ENCODE data around the gene CHCHD3.

CHCHD3 gene

DNA sequence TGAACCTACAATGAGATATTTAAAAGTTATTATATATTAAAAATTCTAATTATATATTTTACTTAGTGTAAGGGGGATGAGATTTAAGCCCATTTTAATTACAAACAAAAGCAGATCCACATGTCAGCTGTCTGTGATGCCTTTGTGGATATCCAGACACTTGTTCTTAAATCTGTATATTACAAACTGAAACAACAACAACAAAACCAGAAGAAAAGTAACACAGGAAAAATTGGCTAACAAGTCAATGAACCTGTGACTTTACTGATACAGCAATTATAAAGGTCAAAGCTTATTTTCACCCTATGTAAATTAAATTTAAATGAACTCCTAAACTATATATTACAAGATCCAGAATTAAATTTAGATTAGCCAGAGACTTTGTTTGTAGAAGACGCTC, 222.7 kb downstream of the CHCHD3 start:
- no peak for DNase-seq (ENCODE audit: low read depth)

DNA sequence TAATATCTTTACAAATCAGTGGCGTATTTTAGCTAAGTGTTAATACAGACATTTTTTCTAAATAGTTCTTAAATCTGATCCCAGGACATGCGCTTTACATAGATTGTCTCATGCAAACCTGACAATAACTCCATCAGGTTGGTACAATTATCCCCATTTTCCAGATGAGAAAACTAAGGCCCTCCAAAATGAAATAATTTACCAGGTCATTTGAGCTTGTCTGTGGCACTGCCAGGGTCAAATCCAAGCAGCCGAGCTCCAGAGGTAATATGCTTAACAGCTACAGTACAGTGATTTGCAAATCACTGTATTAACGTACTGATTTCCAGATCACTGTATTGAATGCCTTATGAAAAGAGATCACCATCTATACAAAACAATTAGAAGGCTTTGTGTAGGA, 223.1 kb downstream of the CHCHD3 start:
- no peak for DNase-seq (ENCODE audit: low read depth)

DNA sequence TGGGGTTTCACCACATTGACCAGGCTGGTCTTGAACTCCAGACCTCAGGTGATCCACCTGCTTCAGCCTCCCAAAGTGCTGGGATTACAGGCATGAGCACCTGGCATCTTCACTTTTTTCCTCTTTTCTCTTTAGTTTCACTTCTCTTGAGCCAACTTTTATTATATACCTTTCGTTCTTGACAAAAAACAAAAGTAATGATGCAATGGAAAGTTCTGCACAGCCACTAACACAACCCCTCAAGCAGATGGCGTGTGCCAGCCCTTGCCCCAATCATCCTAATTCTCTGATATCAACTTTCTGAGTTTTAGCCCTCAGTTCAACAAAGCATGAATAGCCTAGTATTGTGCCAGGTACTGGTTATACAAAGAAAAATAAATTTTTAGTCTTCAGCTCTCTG, 223.6 kb downstream of the CHCHD3 start:
- DNase-seq (ENCODE audit: low read depth), result no peak

DNA sequence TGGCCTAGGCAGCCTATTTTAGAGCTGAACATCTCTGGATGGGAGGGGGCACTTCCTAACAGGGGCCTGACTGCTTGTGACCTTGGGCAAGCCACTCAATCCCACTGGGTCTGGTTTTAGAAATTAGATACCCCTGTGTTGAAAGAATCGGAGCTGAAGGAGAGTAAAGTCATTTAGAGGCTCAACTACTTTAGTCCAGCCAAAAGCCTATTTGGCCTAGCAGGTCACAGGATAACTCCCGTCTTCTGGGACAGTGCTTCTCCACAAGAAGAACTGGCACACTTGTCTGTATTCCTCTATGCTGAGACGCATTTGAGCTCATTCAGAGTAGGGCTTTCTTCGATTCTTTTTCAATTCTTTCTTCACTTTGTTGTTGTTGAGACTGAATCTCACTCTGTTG, 224.2 kb downstream of the CHCHD3 start:
- no peak for DNase-seq (ENCODE audit: low read depth)

DNA sequence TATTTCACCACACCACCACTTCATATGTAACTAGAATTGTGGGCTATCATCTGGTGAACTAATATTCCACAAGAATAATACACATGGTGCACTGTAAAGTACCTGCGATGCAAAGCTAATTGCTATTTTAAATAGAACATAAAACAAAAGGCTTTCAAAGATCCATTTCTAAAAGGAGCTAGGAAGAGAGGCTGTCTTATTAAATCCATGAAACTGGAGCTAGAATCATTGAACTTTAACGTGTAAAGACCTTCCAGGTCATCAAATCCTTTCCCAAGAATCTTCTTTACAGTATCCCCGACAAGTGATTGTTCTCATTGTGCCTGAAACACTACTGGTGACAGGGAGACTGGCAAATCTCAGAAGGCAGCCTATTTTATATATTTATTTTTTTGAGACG, 224.9 kb downstream of the CHCHD3 start:
- no peak for DNase-seq (ENCODE audit: low read depth)

DNA sequence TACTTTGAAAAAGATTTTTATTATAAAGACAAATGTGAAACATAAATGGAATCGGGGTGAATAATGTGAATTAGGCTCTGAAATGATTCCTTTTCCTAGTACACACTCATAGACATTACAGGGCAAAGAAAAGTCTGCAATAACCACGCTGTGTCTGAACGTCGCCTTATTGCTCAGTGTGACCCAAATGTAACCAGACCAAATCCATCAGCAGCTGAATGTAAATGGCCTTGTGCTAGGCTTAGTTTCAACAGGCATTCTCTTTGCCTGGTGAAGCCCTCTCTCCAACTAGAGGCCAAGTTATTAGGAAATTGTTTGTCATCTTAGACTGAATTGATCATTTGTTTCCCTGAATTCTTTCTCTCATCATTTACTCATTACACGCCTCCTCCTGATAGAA, 225.5 kb downstream of the CHCHD3 start:
- DNase-seq (ENCODE audit: low read depth), result no peak

GRCh38 chr7:132855901-132856300, 226.0 kb downstream of the CHCHD3 start:
- no peak for DNase-seq (ENCODE audit: low read depth)

DNA sequence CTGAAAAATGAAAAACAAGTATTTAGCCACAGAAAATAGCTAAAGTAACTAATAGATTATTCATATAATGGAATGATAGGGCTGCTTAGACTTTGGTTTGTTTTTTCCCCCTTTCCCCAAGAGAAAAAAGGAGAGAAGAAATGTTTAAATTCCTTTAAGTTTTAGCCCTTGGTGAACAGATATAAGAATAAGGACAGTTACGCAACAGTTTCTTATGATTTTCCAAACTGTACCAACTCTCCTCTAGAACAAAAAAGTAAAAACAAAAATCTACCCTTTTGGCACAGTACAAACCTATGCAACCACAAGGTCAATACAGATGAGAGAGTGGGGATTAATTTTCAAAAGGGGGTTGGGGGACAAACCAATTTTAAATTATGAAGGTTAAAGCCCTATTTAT, 227.7 kb downstream of the CHCHD3 start:
- DNase-seq (ENCODE audit: low read depth), result no peak

DNA sequence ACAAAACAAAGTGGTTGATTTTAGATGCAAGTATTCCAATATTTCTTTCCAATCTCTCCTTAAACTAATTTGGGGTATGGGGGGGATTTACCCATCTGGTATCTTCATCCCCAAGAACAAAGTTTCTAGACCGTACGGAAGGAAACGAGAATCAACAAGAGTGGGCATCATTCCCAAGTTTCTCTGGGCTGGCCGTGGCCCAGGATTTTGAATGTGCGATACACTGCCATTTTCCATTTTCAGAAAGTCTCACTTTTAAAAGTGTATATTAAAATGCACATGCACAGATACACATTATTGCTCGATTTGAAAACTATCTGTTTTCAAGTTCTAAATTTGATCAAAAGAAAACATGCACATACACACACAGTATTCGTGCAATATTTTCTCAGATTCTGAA, 234.5 kb downstream of the CHCHD3 start:
- no peak for DNase-seq (ENCODE audit: low read depth)

DNA sequence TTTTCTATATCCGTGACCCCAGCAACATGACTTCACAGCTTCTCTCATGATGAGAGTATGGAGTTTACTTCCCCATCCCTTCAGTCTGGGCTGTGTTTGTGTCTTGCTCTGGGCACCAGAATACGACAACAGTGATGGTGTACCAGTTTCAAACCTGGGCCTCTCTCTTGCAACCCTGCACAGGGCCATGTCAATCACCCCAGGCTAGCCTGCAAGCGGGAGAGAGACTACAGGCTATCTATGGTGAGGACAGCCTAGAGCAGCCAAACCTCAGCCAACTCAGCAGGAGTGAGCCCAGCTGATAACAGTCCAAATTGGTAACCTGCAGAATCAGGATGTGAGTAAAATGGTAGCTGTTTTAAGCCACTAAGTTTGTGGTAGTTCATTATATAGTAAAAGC, 235.8 kb downstream of the CHCHD3 start:
- DNase-seq (ENCODE audit: low read depth), result no peak

DNA sequence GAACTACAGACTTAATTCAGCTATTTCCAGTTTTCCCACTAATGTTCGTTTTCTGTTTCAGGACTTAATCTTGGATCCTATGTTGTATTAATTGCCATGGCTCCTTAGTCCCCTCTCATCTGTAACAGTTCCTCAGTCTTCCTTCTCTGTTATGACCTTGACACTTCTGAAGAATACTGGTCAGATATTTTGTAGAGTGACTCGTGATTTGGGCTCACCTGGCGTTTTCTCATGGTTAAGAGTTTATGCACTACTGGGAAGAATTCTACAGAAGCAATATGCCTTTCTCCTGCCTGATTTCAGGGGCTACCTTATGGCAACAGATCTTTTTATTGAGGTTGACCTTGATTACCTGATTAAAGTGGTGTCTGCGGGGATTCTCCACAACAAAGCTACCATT, 239.4 kb downstream of the CHCHD3 start:
- DNase-seq (ENCODE audit: low read depth), result no peak

- DNase-seq (ENCODE audit: low read depth), result no peak
These were observed 241.7 kb downstream of the CHCHD3 start for GRCh38 chr7:132840199-132840598.

- no peak for DNase-seq (ENCODE audit: low read depth)
These were observed 243.6 kb downstream of the CHCHD3 start for GRCh38 chr7:132838313-132838712.

- DNase-seq (ENCODE audit: low read depth), result no peak
These were observed 244.4 kb downstream of the CHCHD3 start for GRCh38 chr7:132837529-132837928.

- DNase-seq (ENCODE audit: low read depth), result no peak
These were observed 245.1 kb downstream of the CHCHD3 start for GRCh38 chr7:132836746-132837145.

DNA sequence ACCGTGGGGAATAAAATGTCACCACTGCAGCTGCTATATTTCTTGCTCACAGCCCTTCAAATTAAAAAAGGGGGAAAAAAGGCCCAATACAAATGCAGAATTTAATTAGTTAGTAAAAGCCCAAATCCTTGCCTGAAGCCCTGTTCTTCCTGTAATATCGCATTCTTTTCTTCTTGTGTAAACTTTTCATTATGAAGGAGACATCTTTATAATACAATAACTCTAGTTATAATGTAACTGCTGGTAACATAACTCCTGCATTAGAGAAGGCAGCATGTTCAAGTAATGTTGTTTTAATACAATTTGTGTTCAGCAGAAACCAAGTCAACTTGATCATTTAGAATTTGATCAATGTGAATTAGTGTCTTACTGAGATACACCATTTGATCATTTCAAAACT, 250.9 kb downstream of the CHCHD3 start:
- DNase-seq (ENCODE audit: low read depth), result no peak

GRCh38 chr7:132828502-132828901, 253.4 kb downstream of the CHCHD3 start:
- DNase-seq (ENCODE audit: low read depth), result no peak

DNA sequence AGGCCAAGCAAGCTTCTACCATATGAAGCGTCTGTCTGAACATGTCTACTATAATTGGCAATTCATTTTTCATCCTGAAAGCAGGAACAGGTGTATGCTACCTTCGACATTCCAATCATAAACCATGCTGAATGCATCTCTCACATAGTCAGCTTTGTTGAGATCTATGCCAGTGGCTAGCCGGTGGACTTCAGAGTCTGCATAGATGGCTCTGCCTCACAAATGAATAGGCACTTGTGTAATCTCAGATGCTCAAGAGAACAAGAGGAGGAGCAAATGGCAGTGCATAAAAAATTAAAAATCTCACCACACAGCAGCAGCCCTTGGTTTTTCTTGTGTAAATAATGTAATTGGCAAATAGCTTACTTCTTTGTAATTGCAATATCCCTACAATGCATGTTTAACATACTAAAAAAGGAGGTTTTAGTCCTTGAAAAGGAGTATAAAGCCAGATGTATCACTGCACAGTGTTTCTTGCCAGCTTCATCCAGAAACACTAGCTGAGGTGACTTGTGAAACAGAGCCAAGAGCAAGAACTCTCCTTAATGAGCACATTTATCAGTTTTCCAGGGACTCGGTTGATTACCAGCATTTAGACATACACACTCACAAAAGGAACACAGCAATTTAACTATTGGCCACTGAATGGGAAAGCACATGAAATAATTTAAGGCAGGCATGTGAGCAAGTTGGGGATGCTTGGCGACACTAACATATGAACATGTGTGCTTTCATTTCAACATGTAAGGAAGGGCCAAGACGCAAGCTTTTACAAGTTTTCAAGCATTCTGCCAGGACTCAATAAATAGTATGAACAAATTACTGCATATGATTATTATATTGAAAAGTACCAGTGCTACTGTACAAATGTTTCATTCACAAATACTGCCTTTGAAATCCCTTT, 255.7 kb downstream of the CHCHD3 start:
- no peak for DNase-seq (ENCODE audit: low read depth)

DNA sequence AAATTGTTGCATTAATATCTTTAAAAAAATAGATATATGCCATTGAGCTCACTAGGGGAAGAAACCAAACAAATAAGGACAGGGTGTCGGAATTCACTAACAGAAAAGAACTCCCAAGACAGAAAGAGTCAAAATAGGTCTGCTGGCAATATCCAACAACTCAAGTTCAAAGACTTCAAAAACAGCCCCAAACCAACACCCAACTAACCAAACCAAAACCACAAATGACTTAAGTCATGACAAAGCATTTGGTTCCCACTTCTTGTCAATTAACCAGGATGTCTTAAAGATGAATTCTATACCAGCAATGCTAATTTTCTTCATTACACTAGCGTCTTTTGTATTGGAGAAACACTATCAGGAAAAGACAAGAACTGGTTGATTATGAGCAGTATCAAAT, 256.7 kb downstream of the CHCHD3 start:
- no peak for DNase-seq (ENCODE audit: low read depth)

- DNase-seq (ENCODE audit: low read depth), result no peak
These were observed 262.2 kb downstream of the CHCHD3 start for GRCh38 chr7:132819648-132820047.

GRCh38 chr7:132817949-132818348, 263.9 kb downstream of the CHCHD3 start:
- DNase-seq (ENCODE audit: low read depth), result no peak

DNA sequence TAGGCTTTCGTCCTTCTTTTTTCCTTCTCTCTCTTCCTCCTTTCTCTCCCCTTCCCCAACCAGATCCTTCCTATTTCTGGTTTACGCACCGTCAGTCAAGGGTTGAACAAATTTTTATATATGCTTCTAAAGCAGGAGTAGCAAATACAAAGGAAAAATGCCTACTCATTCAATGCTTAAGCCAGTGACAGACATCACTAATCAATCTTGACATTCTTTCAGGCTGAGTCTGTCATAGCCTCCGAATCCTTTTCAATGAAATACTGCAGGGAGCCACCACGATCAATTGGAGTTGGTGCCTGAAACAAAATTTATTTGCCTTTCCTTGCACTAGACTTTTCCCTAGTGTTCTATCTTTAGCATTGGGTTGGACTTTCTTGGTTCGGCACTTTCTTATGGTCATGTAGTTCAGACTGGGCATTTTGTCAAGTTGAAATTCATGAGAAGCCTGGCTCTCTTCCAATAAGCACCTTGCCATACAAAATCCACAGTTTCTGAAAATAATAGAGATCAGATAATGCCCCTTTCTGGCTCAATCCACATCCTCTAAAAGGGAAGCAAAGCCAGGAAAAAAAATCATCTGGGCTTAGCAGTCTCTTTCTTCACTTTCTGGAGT, 266.1 kb downstream of the CHCHD3 start:
- no peak for DNase-seq (ENCODE audit: low read depth)

GRCh38 chr7:132815130-132815529, 266.8 kb downstream of the CHCHD3 start:
- DNase-seq (ENCODE audit: low read depth), result no peak

DNA sequence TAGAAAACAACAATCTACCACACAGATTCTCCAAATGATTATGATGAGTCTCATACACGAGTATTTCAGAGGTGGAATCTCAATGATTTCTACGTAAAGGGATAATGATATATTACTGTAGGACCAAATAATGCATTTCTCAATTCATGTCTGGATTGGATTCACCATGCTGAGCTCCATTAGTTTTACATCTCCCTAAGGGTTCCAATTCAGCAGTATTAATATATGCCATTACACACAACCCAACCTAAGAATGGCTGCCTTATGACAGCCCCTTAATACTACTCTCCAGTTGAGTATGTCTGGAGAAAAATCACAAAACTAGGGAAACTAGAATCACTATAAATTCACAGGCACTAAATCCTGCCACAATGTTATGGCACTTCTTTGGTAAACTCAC, 271.3 kb downstream of the CHCHD3 start:
- no peak for DNase-seq (ENCODE audit: low read depth)

Measured in activated T-helper 9 cell treated with anti-CD3 and anti-CD28 coated beads, Interleukin-2, amount 50 U/mL, for 16 hours (primary cell).